ENCODE data around the gene CIP2A. TPM values are rescaled to one million over a fixed set of nuclear protein-coding genes. Genes with fewer than 3 reads are reported as not detected.

The CIP2A gene
- total and polyA plus RNA-seq, 2 of the 8 experiments (the other 6 are each of a cell fraction or from before 2014, with no cell fraction given): 11.9 to 38.0 TPM

DNA sequence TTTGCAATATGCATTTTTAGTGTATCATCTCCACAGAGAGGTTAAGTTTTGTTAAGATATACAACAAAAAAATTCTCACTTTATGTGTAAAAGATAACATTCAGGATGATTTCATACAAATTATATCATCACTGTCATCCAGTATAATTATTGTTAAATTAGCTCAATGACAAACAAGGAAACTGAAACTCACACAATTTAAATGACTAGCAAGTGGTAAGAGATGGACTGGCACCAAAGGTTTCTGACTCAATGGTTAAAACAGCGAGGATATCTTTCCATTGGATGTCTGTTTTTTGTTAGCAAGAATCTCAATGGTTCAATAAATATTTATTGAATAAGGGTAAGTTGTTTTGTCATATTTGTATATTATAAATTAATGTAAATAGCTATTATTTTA, 22.6 kb downstream of the CIP2A start:
- H3K14ac ChIP-seq (ENCODE audit: insufficient read length): no peak overlapping the region
- no peak overlapping the region for H4K91ac ChIP-seq (replicated peaks; ENCODE audit: insufficient read length, low read length)
- H3K79me1 ChIP-seq (ENCODE audit: low read depth, low read length): no peaks in the 10 kb centered on the region
- H2BK15ac ChIP-seq (ENCODE audit: low read length): no peak overlapping the region
- no peak overlapping the region for H3K9ac ChIP-seq (replicated peaks in 1 of 4; ENCODE audit: extremely low read depth in 1 of 4, low read depth in 3 of 4, low read length in 3 of 4)
- H3K79me2 ChIP-seq (ENCODE audit: control insufficient read depth in 1 of 2, insufficient read depth in 2 of 2, low read length in 2 of 2): no peaks in the 10 kb centered on the region
- DNase-seq (ENCODE audit: low read depth in 1 of 2, low spot score in 2 of 2) (no peak), FAIRE-seq (no peak)
- H3K4me3 ChIP-seq (ENCODE audit: extremely low read depth in 1 of 4, insufficient read depth in 2 of 4, low read depth in 3 of 4, low read length in 4 of 4): no peak overlapping the region
- H3K27ac ChIP-seq (ENCODE audit: low read depth, low read length): no peak overlapping the region
- no peak overlapping the region for H3K4ac ChIP-seq (replicated peaks; ENCODE audit: insufficient read length, low read depth, low read length)
- H3K56ac ChIP-seq (replicated peaks; ENCODE audit: insufficient read length, low read depth, low read length): no peak overlapping the region
- WGBS, 2 experiments (ENCODE audit: extremely low coverage in 1 of 2, insufficient coverage in 1 of 2, insufficient read length in 1 of 2, insufficient replicate concordance in 2 of 2, low coverage in 1 of 2, low lambda C conversion rate in 2 of 2, missing lambda C conversion rate in 1 of 2): 88% methylated on average over 1 of the region's 1 CpG; no CpG with 5 or more reads in 1 of the 2 experiments
- H2BK120ac ChIP-seq (replicated peaks; ENCODE audit: low read depth, low read length): no peak overlapping the region
- CTCF ChIA-PET (ENCODE audit: partially characterized antibody): interaction anchor here (0.7 to 1.7 kb wide), 3 partner anchors 12 to 54 kb away, joined by 4 to 6 read pairs (median 4); no protein-coding TSS in a partner anchor
- no peak overlapping the region for H2AK5ac ChIP-seq (ENCODE audit: low read depth, low read length)
- H3K27me3 ChIP-seq (replicated peaks in 1 of 4; ENCODE audit: control insufficient read depth in 3 of 4, extremely low read depth in 1 of 4, insufficient read depth in 3 of 4, low read length in 3 of 4): no peaks in the 10 kb centered on the region
- peaks cover 0 to 70% (median 14%) of the 10 kb centered on the region in 4 experiments for H3K36me3 ChIP-seq (ENCODE audit: control insufficient read depth in 2 of 4, insufficient read depth in 4 of 4, low read length in 3 of 4)
- no peaks in the 10 kb centered on the region for H3K4me1 ChIP-seq (replicated peaks in 1 of 4; ENCODE audit: control insufficient read depth in 3 of 4, insufficient read depth in 4 of 4, low read length in 3 of 4)
- H2BK5ac ChIP-seq (ENCODE audit: low read depth, low read length): no peak overlapping the region
- no peak overlapping the region for H4K8ac ChIP-seq (ENCODE audit: extremely low read depth, insufficient read depth, low read length)
- no peak overlapping the region for H3K4me2 ChIP-seq (ENCODE audit: insufficient read depth in 1 of 2, low read depth in 2 of 2, low read length in 2 of 2)
- H3K9me3 ChIP-seq (ENCODE audit: insufficient read depth in 2 of 2, low read depth in 1 of 2, low read length in 1 of 2): no peaks in the 10 kb centered on the region
- POLR2A ChIA-PET (ENCODE audit: partially characterized antibody): no interaction called here
- H4K20me1 ChIP-seq (replicated peaks in 1 of 2; ENCODE audit: control insufficient read depth in 1 of 2, insufficient read depth in 2 of 2, low read length in 2 of 2): no peaks in the 10 kb centered on the region
- H3K23me2 ChIP-seq (ENCODE audit: low read depth, low read length): no peaks in the 10 kb centered on the region
- no peak overlapping the region for H4K5ac ChIP-seq (ENCODE audit: insufficient read length, low read depth, low read length)
- H2BK20ac ChIP-seq (ENCODE audit: low read length): no peak overlapping the region
- no peak overlapping the region for H3K18ac ChIP-seq (ENCODE audit: extremely low read depth, low read length)
- H2AFZ ChIP-seq (ENCODE audit: low read length): no peak overlapping the region
- H2BK12ac ChIP-seq (ENCODE audit: low read depth, low read length): no peak overlapping the region
- no peak overlapping the region for H3K23ac ChIP-seq (ENCODE audit: insufficient read length)
- TF ChIP-seq POLR2AphosphoS5 (IDR thresholded peaks at IDR 0.05; ENCODE audit: low read depth, low read length) (no peak), NANOG (IDR thresholded peaks at IDR 0.05; ENCODE audit: insufficient read depth, low read depth, low read length, poor library complexity, severe bottlenecking) (no peak), NRF1 (IDR thresholded peaks at IDR 0.05; ENCODE audit: low read depth, low read length) (no peak), ASH2L (IDR thresholded peaks at IDR 0.05; ENCODE audit: low read length) (no peak), TEAD4 (IDR thresholded peaks at IDR 0.05; ENCODE audit: low read depth, low read length) (no peak), EP300 (IDR thresholded peaks at IDR 0.05; ENCODE audit: borderline replicate concordance in 1 of 2, low read depth in 2 of 2, low read length in 2 of 2) (no peak), SIN3A (conservative IDR thresholded peaks at IDR 0.05 in 1 of 2, IDR thresholded peaks at IDR 0.05 in 1 of 2; ENCODE audit: low read depth in 1 of 2, low read length in 2 of 2) (no peak), CBX5 (IDR thresholded peaks at IDR 0.05; ENCODE audit: low read depth, low read length) (no peak), BACH1 (IDR thresholded peaks at IDR 0.05; ENCODE audit: low read length) (no peak), CHD2 (IDR thresholded peaks at IDR 0.05; ENCODE audit: low read length) (no peak), SP1 (IDR thresholded peaks at IDR 0.05; ENCODE audit: low read depth, low read length) (no peak), RAD21 (IDR thresholded peaks at IDR 0.05 in 1 of 2, conservative IDR thresholded peaks at IDR 0.05 in 1 of 2; ENCODE audit: low read depth in 2 of 2, low read length in 2 of 2) (no peak)
